Kidney (tissue), 14 donors: Measurements from ENCODE around the gene EPB41L3. TPM values are rescaled to one million over a fixed set of nuclear protein-coding genes. Genes with fewer than 3 reads are reported as not detected.

Experiments used
- DNase-seq, 5 donors: peaks; one replicate each; pipeline ENCODE4 v3.0.0-alpha.2; 2013 to 2020
- FAIRE-seq: peaks from 2 replicates; lab custom pipeline; 2012; peaks lifted over from hg19 to GRCh38; lab: Jason Lieb, UNC
- H3K27ac ChIP-seq, 2 donors: one replicate each; pipeline ENCODE4 v1.7.0; 2013; ENCODE audit warnings: low read depth in 2 of 2, low read length in 2 of 2, inconsistent platforms in 1 of 2
- H3K27me3 ChIP-seq: one replicate; pipeline ENCODE4 v1.7.1; 2013; ENCODE audit warnings: low read length, inconsistent platforms; ENCODE audit not compliant: control insufficient read depth, insufficient read depth
- H3K36me3 ChIP-seq, 3 donors: one replicate each; pipeline versions ENCODE4 v1.7.0 to v1.7.1; 2013; ENCODE audit warnings: low read length in 3 of 3, control low read depth in 1 of 3, inconsistent platforms in 1 of 3; ENCODE audit not compliant: insufficient read depth in 3 of 3, control insufficient read depth in 2 of 3
- H3K4me1 ChIP-seq, 3 donors: one replicate each; pipeline versions ENCODE4 v1.7.0 to v1.7.1; 2013; ENCODE audit warnings: low read length in 3 of 3, inconsistent platforms in 1 of 3, low read depth in 1 of 3; ENCODE audit not compliant: control insufficient read depth in 2 of 3, insufficient read depth in 2 of 3
- H3K4me3 ChIP-seq, 3 donors: one replicate each; pipeline versions ENCODE4 v1.7.0 to v1.8.1; 2013; ENCODE audit warnings: low read length in 3 of 3, control low read depth in 1 of 3, inconsistent platforms in 1 of 3
- H3K9ac ChIP-seq, 3 donors: one replicate each; pipeline versions ENCODE4 v1.7.0 to v1.7.1; 2013; ENCODE audit warnings: low read length in 3 of 3, control low read depth in 1 of 3, inconsistent platforms in 1 of 3
- H3K9me3 ChIP-seq, 3 donors: one replicate each; pipeline versions ENCODE4 v1.7.0 to v1.7.1; 2013; ENCODE audit warnings: low read length in 3 of 3, control low read depth in 1 of 3, inconsistent platforms in 1 of 3; ENCODE audit not compliant: control insufficient read depth in 2 of 3, insufficient read depth in 1 of 3
- intact Hi-C: fragments of 100-400 bp; cut with DNase I; formaldehyde crosslinking; loops from one replicate; pipeline ENCODE4 v1.11.1; 2022
- polyA plus RNA-seq: library from polyadenylated mRNA; stranded (reverse); fragments of 350-450 nt; fragmentation: Illumina TruSeq; extraction: RNeasy Lipid Tissue Mini Kit (QIAGEN cat#74804); gene quantifications from one replicate; pipeline ENCODE4 v1.2.3, GENCODE V29; 2014; ENCODE audit warnings: low read depth, low replicate concordance; ENCODE audit not compliant: insufficient read depth
- total RNA-seq: library from RNA; stranded (reverse); fragmentation: NEBNext Ultra II Directional; extraction: Animal tissue kit (Norgen Biotek cat#: 25700); gene quantifications from one replicate; pipeline ENCODE4 v1.2.1, GENCODE V29; 2021
- TF ChIP-seq, protein P1 (sequence below): IDR thresholded peaks from 3 replicates; pipeline ENCODE4 v1.5.1; 2012; ENCODE audit warnings: mild to moderate bottlenecking, moderate library complexity, borderline replicate concordance; ENCODE audit not compliant: insufficient read depth; ENCODE audit errors: extremely low read depth
- donor health status: control.
- donor health status: control.
- donor health status: control.
- donor health status: control.
- donor health status: control.
- donor health status: DM: yes; HTN: yes; CAD: no.
- donor health status: Normal renal cell carcinoma (clear cell type).

EPB41L3 gene
- total and polyA plus RNA-seq, 2 donors from 2014 or later: 35.3 to 44.6 TPM

DNA sequence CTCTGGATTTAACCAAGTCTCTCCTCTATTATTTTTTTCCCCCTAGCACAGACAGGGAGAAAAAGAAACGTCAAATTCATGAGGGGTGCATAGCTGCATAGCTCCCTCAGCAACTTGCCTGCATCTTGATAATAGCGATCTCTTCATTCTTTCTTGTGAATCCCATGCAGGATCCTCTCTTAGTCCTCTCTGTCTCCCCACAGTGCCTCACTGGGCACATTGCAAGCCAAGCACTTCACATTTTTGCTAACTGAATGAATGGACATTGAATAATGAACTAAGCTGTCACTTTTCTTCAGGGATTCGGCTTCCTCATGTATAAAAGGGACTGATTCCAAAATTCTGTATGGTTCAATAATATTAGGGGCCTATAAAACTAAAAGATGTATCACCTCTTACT is 2.9 kb upstream of the EPB41L3 start:
- no peak overlapping the region for H3K9ac ChIP-seq
- no peak overlapping the region for H3K4me3 ChIP-seq
- peaks cover 0 to 3% (median 0%) of the 10 kb centered on the region in 3 donors for H3K4me1 ChIP-seq
- DNase-seq: peak in 3 of 5 donors; percentile 38 to 71 (median 48)
- TF ChIP-seq, protein P1, sequence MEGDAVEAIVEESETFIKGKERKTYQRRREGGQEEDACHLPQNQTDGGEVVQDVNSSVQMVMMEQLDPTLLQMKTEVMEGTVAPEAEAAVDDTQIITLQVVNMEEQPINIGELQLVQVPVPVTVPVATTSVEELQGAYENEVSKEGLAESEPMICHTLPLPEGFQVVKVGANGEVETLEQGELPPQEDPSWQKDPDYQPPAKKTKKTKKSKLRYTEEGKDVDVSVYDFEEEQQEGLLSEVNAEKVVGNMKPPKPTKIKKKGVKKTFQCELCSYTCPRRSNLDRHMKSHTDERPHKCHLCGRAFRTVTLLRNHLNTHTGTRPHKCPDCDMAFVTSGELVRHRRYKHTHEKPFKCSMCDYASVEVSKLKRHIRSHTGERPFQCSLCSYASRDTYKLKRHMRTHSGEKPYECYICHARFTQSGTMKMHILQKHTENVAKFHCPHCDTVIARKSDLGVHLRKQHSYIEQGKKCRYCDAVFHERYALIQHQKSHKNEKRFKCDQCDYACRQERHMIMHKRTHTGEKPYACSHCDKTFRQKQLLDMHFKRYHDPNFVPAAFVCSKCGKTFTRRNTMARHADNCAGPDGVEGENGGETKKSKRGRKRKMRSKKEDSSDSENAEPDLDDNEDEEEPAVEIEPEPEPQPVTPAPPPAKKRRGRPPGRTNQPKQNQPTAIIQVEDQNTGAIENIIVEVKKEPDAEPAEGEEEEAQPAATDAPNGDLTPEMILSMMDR: peak; percentile 50
- no peaks in the 10 kb centered on the region for H3K27me3 ChIP-seq
- no peak for FAIRE-seq
- H3K36me3 ChIP-seq: no peaks in the 10 kb centered on the region
- intact Hi-C loops: no loop called here
- H3K9me3 ChIP-seq: no peaks in the 10 kb centered on the region
- no peak overlapping the region for H3K27ac ChIP-seq

DNA sequence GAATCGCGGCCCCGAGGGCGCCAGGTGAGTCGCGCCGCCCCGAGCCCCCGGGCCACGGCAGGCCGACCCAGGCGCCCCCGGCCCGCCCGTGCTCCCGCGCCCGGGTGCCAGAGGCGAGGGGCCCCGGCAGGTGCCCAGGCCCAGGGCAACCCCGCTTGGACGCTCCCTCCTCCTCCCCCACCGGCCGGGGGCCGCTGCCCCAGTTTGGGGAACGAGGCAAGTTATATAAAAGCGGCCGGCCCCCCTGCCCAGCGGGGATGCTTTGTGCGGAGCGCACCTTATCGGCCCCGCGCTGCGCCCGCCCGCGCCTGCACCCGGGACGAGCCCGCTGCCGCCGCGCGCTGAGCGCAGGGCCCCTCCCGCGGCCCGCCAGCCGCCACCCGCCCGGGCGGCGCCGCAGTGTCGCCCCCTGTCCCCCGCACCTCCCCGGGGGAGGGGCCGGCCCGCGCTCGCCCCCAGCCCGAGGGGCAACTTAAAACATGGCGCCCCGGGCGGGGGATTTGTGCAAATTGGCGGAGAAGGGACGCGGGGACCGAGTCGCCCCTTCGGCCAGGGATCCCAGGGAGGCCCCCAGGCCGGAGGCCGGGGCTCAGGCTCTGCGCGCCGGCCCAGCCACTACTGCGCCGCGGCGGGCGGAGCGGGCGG is 639 bp downstream of the EPB41L3 start:
- Histone ChIP-seq H3K9me3 (no peaks in the 10 kb centered on the region), H3K27ac (no peak overlapping the region), H3K27me3 (no peaks in the 10 kb centered on the region), H3K4me3 (peak overlapping the region in 1 of 3 donors; percentile 60), H3K4me1 (peaks cover 0 to 3% (median 0%) of the 10 kb centered on the region in 3 donors), H3K36me3 (no peaks in the 10 kb centered on the region), H3K9ac (peak overlapping the region in 1 of 3 donors; percentile 16)
- intact Hi-C loops: no loop called here
- TF ChIP-seq, protein P1: no peak
- FAIRE-seq: no peak
- peak; percentile 39 to 75 (median 53) for DNase-seq

DNA sequence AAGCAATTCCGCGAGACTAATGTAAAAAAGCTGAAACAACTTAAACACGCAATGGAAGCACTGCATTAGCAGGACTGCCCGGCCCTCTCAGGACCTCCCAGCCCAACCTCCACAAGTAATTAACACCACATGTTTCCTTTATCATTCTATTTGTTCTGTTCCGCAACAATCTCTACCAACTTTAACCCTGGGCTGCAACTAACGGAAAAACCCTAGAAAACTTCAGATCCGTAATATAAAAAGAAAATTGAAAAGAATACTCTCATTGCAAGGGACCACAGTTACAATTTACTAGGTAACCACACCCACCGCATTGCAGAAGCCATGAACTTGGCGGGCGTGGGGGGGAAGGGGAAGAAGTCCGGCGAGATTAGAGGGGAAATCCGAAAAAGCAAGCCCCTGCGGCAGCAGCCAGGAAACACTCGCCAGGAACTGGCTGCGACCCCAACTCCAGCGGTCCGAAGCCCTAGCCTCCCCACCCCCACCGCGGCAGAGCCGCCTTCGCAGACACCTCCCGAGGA is 1.2 kb downstream of the EPB41L3 start:
- FAIRE-seq (no peak), DNase-seq (peak in 4 of 5 donors; percentile 47 to 68 (median 58))
- Histone ChIP-seq H3K36me3 (no peaks in the 10 kb centered on the region), H3K27me3 (no peaks in the 10 kb centered on the region), H3K4me1 (peaks cover 0 to 3% (median 0%) of the 10 kb centered on the region in 3 donors), H3K9me3 (no peaks in the 10 kb centered on the region), H3K27ac (no peak overlapping the region), H3K4me3 (peak overlapping the region; percentile 36 to 60 (median 44)), H3K9ac (peak overlapping the region in 2 of 3 donors; percentile 16 to 37)
- intact Hi-C loops: no loop called here
- TF ChIP-seq, protein P1: no peak
